Measurements from ENCODE around the gene FLRT1. TPM values are rescaled to one million over a fixed set of nuclear protein-coding genes. Genes with fewer than 3 reads are reported as not detected.

FLRT1 gene
- total and polyA plus RNA-seq, 2 experiments from 2014 or later: 0.76 to 1.1 TPM

DNA sequence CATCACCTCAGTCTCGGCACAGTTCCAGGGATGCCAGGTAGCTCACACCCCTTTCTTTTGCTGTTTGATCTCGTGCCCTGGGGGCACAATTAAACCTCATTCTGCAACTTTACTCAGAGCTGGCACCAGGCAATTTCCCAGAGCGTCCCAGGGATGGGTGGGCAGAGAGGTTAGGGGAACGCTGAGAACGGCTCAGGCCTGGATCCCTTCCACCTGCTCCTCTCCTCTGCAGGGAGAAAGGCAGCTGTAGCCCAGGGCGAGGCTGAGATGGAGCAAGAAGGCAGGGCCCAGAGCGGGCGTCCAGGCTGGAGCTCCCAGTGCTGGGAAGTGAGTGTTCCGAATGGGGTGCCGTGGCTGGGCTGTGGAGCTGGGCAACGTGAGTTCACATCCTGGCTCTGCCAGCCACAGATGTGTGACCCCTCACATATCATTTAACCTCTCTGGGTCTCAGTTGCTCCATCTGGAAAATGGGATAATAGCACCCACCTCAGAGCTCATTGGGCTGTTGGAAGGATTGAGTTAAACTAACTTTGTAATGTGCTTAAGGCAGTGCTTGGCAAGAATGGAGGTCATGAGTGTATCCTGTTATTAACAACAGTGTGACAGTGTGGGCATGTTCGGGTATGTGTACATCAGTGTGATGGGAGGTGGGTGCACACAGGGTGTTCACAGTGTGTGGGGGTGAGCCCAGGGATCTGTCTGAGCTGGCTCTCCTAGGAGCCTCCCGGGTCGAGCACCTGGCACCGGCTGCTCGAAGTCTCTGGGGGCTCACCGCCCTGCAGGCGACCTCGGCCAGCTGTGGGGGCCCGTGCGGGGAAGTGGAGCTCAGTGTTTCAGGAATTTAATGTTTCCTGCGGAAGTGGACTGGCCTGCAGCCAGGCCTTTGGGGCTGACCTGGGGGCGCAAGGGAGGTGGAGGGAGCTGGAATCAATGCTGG, 34.0 kb upstream of the FLRT1 start (continued):
- TF ChIP-seq EZH2 (IDR thresholded peaks at IDR 0.05; ENCODE audit: low read depth, unreplicated experiment) (no peak), CTCF (conservative IDR thresholded peaks at IDR 0.05; ENCODE audit: low read depth in 2 of 2) (no peak), JUNB (IDR thresholded peaks at IDR 0.05; ENCODE audit: unreplicated experiment) (no peak)

- peaks cover 88% of the 10 kb centered on the region for H3K27me3 ChIP-seq (ENCODE audit: insufficient read depth)
- H4K20me1 ChIP-seq (replicated peaks; ENCODE audit: insufficient read depth): no peaks in the 10 kb centered on the region; the same call in 1 of the 2 replicates
- Mint-ChIP-seq H3K9me3 (no peaks in the 10 kb centered on the region), H3K27me3 (ENCODE audit: insufficient read depth, low read depth, poor library complexity) (peaks cover 58% of the 10 kb centered on the region), H3K4me1 (peaks cover 23% of the 10 kb centered on the region), H3K27ac (no peak overlapping the region), H3K36me3 (ENCODE audit: low read depth) (no peaks in the 10 kb centered on the region), H3K4me3 (no peak overlapping the region)
- peaks cover 12% of the 10 kb centered on the region for H3K4me1 ChIP-seq (ENCODE audit: insufficient read depth)
- DNase-seq (ENCODE audit: low spot score): no peak
- no peak overlapping the region for H3K4me2 ChIP-seq
- no peaks in the 10 kb centered on the region for H3K79me2 ChIP-seq (replicated peaks; ENCODE audit: insufficient read depth)
- ATAC-seq: no peak
- no peak overlapping the region for H2AFZ ChIP-seq
- H3F3A ChIP-seq (replicated peaks; ENCODE audit: low read depth): peaks cover 27% of the 10 kb centered on the region
- H3K36me3 ChIP-seq (ENCODE audit: insufficient read depth): no peaks in the 10 kb centered on the region
- H3K27ac ChIP-seq (ENCODE audit: low read depth): no peak overlapping the region
- H3K9me2 ChIP-seq (ENCODE audit: insufficient read depth): no peaks in the 10 kb centered on the region
- no peak overlapping the region for H3K4me3 ChIP-seq
- TF ChIP-seq JUNB (IDR thresholded peaks at IDR 0.05; ENCODE audit: unreplicated experiment) (no peak), ETS1 (IDR thresholded peaks at IDR 0.05) (no peak), POLR2AphosphoS5 (IDR thresholded peaks at IDR 0.05; ENCODE audit: low read depth) (no peak), ZNF114 (CRISPR knock-in tag; IDR thresholded peaks at IDR 0.05) (no peak), CTCF (conservative IDR thresholded peaks at IDR 0.05; ENCODE audit: low read depth in 2 of 2) (no peak), ZNF331 (CRISPR knock-in tag; IDR thresholded peaks at IDR 0.05; ENCODE audit: low read depth) (no peak), CREB1 (CRISPR knock-in tag; IDR thresholded peaks at IDR 0.05; ENCODE audit: low read depth) (no peak), EZH2 (IDR thresholded peaks at IDR 0.05; ENCODE audit: low read depth, unreplicated experiment) (no peak), EZH2phosphoT487 (IDR thresholded peaks at IDR 0.05; ENCODE audit: unreplicated experiment) (no peak)
- TF ChIP-seq, protein P1, sequence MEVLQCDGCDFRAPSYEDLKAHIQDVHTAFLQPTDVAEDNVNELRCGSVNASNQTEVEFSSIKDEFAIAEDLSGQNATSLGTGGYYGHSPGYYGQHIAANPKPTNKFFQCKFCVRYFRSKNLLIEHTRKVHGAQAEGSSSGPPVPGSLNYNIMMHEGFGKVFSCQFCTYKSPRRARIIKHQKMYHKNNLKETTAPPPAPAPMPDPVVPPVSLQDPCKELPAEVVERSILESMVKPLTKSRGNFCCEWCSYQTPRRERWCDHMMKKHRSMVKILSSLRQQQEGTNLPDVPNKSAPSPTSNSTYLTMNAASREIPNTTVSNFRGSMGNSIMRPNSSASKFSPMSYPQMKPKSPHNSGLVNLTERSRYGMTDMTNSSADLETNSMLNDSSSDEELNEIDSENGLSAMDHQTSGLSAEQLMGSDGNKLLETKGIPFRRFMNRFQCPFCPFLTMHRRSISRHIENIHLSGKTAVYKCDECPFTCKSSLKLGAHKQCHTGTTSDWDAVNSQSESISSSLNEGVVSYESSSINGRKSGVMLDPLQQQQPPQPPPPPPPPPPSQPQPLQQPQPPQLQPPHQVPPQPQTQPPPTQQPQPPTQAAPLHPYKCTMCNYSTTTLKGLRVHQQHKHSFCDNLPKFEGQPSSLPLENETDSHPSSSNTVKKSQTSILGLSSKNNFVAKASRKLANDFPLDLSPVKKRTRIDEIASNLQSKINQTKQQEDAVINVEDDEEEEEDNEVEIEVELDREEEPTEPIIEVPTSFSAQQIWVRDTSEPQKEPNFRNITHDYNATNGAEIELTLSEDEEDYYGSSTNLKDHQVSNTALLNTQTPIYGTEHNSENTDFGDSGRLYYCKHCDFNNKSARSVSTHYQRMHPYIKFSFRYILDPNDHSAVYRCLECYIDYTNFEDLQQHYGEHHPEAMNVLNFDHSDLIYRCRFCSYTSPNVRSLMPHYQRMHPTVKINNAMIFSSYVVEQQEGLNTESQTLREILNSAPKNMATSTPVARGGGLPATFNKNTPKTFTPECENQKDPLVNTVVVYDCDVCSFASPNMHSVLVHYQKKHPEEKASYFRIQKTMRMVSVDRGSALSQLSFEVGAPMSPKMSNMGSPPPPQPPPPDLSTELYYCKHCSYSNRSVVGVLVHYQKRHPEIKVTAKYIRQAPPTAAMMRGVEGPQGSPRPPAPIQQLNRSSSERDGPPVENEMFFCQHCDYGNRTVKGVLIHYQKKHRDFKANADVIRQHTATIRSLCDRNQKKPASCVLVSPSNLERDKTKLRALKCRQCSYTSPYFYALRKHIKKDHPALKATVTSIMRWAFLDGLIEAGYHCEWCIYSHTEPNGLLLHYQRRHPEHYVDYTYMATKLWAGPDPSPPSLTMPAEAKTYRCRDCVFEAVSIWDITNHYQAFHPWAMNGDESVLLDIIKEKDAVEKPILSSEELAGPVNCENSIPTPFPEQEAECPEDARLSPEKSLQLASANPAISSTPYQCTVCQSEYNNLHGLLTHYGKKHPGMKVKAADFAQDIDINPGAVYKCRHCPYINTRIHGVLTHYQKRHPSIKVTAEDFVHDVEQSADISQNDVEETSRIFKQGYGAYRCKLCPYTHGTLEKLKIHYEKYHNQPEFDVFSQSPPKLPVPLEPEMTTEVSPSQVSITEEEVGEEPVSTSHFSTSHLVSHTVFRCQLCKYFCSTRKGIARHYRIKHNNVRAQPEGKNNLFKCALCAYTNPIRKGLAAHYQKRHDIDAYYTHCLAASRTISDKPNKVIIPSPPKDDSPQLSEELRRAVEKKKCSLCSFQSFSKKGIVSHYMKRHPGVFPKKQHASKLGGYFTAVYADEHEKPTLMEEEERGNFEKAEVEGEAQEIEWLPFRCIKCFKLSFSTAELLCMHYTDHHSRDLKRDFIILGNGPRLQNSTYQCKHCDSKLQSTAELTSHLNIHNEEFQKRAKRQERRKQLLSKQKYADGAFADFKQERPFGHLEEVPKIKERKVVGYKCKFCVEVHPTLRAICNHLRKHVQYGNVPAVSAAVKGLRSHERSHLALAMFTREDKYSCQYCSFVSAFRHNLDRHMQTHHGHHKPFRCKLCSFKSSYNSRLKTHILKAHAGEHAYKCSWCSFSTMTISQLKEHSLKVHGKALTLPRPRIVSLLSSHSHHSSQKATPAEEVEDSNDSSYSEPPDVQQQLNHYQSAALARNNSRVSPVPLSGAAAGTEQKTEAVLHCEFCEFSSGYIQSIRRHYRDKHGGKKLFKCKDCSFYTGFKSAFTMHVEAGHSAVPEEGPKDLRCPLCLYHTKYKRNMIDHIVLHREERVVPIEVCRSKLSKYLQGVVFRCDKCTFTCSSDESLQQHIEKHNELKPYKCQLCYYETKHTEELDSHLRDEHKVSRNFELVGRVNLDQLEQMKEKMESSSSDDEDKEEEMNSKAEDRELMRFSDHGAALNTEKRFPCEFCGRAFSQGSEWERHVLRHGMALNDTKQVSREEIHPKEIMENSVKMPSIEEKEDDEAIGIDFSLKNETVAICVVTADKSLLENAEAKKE (CRISPR knock-in tag; IDR thresholded peaks at IDR 0.05): no peak
Observed at GRCh38 chr11:64003807-64004589, 31.7 kb upstream of the FLRT1 start.
